OCI-M2 (cell line): ENCODE results near the gene PCYT1B.
A peak's percentile ranks its signal among the peaks of the same experiment; 100 is the strongest.
"Not testable (repeated sequence)": the region's sequence is repeated elsewhere in the genome, so short reads cannot be mapped to it uniquely, and the experiment has no call there.

Experiments
- DNase-seq: peaks from one replicate; lab custom pipeline; 2025; ENCODE audit not compliant: unreplicated experiment; lab: John Stamatoyannopoulos, UW

PCYT1B gene

DNA sequence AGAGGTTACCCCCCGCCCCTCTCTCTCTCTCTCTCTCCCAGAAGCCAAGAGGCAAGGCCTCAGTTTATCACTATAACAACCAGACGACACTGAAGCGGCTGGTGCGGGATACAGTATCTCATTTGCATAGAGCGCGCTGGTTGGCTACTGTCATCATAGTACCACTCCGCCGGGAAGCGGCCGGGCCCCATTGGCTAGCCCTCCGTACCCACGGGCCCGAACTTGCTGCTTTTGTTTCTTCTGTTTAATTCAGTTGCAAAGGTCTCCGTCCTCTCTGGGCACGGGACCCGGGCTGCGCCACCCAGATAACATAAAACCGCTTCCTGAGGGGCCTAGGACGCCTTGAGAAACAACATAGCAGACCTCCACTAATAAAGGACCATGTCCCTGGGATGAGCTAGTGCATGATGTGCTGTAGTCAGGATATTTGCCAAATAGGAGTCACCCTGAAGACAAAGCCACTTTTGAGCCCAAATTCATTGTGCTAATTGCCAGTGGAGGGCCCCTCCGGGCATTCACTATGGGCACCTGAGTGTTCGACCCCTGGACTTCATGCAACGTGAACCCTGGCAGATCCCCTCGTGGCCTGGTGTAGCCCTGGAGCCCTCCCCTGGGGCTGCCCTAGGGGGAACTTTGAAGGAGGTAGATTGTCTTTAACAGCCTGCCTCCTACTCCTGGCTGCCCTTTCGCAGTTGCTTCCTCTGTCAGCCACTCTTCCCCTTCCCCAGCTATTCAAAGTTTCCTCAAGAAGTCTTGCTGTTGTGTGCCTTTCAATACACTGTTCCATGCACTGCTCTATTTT, at the start of gene PCYT1B:
TSS of gene PCYT1B (minus strand) at position 91 of the 802 bp plus-strand sequence. CDS start 242 bp downstream, outside the sequence.
- peak; percentile 90 for DNase-seq

DNA sequence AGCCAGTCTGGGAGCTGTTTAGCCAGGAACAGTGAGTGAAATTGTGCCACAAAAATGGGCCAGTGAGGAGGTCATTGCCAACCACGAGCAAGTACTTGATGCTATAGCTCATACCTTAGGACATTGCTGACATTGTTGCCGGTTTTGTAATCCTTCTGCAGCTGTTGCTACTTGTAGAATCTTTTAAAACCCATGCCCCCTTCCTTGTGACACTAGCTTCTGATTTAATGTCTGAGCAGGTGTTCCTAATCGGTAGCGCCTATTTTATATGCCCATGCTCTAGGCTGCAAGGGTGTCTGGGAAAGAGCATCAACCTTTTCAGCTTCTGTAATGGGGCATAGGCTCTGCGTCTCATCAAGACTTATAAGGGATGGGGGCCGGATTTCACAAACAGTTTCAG, 49.1 kb upstream of the PCYT1B start:
- DNase-seq = no peak

GRCh38 chrX:24694825-24695224, 47.7 kb upstream of the PCYT1B start:
- DNase-seq = no peak

GRCh38 chrX:24693453-24694202, 46.5 kb upstream of the PCYT1B start, which contains the start of gene POLA1:
Gene POLA1 (plus strand): TSS chrX:24693918. CDS start chrX:24693962, 44 bp downstream.
- DNase-seq = peak; percentile 89

- DNase-seq = no peak
Observed at GRCh38 chrX:24692305-24692704, 45.2 kb upstream of the PCYT1B start.

- DNase-seq = no peak
Observed at GRCh38 chrX:24684048-24684447, 36.9 kb upstream of the PCYT1B start.

GRCh38 chrX:24682739-24683432, 35.7 kb upstream of the PCYT1B start:
- DNase-seq = no peak

GRCh38 chrX:24676403-24677024, 29.4 kb upstream of the PCYT1B start:
- no peak for DNase-seq

DNA sequence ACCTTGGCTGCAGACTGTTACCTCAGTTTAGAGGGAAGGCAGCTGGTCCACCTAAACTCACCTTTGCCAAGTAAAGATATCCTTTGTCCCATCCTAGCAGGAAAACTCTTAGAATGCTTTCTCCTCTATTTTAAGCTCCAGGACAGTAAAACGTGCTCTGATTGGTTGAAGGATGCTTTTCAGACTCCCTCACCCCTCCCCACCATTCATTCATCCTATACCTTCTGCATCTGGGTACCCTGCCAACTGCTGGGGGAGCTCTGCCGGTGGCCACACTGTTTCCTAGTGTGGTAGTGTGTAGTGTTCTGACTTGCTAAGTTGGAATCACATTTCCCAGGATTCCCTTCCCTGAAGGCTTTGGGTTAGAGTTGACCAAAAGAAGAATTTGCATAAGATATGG, 26.3 kb upstream of the PCYT1B start:
- no peak for DNase-seq

GRCh38 chrX:24672701-24673190, 25.6 kb upstream of the PCYT1B start:
- DNase-seq = no peak

DNA sequence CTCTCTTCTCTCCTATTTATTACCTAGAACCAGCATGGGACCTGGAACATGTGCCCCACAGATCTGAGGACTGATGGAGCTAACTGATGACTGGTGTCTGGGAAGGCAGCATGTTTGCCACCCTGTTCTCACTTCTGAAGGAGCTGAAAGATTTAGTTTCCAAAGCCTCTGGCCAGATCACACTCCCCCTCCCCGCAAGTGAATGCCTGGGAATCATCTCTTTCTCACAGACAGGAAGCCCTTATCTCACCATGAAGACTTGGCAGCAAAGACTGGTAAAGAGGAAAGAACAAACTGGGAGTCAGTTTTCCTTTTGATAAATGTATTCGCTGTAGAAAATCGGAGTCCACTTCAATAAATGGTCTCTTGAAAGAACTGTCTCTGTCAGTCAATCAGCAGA, 21.0 kb upstream of the PCYT1B start:
- no peak for DNase-seq

- DNase-seq = peak; percentile 72
Observed at GRCh38 chrX:24662352-24662751, 15.2 kb upstream of the PCYT1B start.

DNA sequence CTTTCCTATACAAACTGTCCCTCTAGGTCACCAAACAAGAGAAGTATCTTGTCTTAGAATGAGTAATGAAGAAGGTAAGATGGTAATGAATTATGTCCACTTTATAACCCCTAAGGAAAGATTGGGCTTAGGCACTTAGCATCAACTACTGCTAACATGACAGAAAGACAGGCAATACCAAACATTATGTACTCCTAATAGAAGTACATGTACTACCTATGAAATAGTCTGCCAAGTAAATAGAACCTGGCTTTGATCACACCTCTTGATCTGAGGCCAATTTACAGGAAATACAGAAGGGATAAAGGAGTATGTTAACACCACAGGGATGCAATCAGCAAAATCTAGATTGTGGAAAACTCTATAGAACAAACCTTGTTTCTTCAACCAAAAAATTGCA, 14.1 kb upstream of the PCYT1B start:
- DNase-seq = no peak

DNA sequence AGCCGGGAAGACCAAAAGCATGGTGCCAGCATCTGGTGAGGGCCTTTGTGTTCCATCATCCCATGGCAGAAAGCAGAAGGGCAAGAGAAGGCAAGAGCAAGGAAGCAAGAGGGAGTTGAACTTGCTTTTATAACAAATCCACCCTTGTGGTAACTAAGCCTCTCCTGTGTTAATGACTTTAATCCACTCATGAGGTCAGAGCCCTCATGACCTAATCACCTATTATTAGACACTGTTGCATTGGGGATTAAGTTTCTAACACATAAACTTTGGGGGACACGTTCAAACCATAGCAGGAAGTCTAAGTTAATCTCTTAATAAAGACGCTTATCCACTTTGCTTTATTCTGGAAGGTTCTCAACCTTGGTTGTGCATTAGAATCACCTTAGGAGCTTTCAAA, 12.5 kb upstream of the PCYT1B start:
- DNase-seq = no peak

DNA sequence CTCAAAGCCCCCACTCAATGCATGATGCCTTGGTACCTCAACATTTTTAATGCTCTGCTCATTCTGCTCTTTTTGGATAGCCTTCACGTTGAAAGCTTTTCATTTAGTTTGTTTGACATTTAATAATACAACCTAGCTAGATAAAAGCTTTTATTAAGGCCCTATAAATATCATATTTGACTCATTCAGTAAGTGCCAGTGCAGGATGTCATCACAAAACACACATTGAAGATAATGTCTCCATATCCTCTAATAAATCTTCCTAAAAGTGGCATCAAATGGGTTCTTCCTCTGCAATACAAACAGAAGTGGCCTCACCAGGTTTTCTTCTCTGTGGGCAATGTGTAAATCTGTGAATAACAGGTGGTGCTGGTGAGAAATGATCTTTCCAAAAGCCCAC, 12.0 kb upstream of the PCYT1B start:
- no peak for DNase-seq

- no peak for DNase-seq
Observed at GRCh38 chrX:24658421-24658820, 11.3 kb upstream of the PCYT1B start.

DNA sequence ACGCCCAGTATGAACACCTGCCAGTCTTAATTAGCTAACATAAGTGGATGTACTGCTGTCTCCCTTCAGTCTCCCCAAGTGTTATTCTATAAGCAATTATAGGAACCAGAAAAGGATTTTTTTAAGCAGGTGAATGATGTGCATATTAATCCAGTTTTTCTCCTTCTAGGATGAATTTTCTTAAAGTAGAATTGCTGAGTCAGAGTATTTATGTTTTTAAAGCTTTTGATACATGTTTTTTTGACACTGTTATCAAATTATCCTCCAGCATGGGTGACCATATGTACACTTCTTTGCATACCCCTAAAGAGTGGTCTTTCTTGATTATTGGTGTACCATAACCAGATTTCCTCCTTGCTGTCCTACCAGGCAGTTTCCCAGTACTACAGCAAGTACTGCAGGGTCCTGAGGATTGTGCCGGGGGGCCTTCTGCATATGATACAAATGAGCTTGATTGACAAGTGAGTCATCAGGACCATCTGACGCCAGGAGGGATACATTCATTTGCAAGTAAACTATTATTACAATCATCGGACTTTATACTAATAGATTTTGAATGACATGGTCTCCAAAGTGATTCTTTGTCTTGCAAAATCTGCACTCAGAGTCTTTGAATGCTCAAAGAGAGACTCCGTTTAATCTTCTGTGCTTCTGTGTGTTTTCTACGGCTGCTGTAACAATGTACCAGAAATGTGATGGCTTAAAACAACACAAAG, 10.7 kb upstream of the PCYT1B start:
- DNase-seq = no peak

DNA sequence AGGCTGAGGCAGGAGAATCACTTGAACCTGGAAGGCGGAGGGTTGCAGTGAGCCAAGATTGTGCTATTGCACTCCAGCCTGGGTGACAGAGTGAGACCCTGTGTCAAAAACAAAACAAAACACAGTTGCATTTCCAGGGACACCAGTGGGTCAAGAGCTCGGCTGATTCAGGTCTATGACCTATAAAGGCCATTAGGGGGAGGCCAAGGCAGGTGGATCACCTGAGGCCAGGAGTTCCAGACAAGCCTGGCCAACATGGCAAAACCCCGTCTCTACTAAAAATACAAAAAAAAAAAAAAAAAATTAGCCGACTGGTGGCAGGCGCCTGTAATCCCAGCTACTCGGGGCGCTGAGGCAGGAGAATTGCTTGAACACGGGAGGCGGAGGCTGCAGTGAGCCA, 8.5 kb upstream of the PCYT1B start:
- not testable (repeated sequence) for DNase-seq

DNA sequence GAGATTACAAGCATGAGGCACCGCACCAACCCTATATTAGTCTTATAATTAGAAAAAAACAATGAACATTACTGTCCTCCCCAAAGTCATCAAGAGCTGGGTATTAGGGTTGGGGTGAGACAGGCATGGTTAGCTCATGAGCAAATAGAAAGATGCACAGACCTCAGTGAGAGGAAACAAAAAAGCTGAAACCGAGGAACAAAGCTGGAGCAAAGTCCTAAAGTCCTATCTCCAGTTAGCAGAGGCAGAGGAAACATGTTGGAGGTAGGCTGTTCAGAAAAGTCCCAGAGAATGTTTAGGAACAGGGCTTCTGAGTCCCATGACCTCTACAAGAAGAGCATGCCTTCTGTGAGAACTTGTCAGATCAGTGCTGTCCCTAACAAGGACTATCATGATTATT, 4.6 kb upstream of the PCYT1B start:
- no peak for DNase-seq

DNA sequence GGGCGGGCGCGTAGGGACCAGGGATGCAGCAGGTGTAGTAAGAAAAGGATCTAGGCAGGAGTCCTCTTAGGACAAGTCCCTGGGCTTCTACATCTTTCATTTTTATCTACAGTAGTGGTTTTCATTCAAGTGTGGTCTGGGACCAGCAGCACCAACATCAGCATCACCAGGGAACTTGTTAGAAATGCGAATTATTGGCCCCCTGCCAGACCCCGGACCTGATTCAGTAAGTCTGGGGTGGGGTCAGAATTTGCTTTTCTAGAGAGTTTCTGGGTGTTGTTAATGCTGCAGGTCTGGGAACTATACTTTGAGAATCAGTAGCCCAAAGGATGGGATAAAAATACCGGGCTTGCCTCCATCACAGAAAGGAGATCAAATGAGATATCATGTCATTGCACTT, 1.3 kb upstream of the PCYT1B start:
- DNase-seq = no peak
